ENCODE results near the gene CCDC14.

DNA sequence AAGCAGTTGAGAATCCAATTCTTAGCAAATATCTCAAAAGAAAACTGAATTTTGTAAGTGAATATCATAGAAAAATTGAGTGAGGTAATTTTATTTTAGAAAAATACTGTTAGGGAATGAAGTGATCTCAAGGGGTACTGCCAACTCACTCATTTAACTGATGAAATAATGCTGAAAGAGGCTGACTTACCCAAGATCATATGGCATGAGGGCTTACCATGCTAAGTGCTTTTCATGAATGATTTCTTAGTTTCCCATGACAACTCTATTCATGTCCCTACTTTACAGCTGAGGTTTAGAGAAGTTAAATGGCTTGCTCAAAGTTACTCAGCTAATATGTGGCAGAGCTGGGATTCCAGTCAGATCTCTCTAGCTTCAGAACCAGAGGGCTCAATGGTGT is 30.6 kb downstream of the CCDC14 start:
- TF ChIP-seq, protein P1, sequence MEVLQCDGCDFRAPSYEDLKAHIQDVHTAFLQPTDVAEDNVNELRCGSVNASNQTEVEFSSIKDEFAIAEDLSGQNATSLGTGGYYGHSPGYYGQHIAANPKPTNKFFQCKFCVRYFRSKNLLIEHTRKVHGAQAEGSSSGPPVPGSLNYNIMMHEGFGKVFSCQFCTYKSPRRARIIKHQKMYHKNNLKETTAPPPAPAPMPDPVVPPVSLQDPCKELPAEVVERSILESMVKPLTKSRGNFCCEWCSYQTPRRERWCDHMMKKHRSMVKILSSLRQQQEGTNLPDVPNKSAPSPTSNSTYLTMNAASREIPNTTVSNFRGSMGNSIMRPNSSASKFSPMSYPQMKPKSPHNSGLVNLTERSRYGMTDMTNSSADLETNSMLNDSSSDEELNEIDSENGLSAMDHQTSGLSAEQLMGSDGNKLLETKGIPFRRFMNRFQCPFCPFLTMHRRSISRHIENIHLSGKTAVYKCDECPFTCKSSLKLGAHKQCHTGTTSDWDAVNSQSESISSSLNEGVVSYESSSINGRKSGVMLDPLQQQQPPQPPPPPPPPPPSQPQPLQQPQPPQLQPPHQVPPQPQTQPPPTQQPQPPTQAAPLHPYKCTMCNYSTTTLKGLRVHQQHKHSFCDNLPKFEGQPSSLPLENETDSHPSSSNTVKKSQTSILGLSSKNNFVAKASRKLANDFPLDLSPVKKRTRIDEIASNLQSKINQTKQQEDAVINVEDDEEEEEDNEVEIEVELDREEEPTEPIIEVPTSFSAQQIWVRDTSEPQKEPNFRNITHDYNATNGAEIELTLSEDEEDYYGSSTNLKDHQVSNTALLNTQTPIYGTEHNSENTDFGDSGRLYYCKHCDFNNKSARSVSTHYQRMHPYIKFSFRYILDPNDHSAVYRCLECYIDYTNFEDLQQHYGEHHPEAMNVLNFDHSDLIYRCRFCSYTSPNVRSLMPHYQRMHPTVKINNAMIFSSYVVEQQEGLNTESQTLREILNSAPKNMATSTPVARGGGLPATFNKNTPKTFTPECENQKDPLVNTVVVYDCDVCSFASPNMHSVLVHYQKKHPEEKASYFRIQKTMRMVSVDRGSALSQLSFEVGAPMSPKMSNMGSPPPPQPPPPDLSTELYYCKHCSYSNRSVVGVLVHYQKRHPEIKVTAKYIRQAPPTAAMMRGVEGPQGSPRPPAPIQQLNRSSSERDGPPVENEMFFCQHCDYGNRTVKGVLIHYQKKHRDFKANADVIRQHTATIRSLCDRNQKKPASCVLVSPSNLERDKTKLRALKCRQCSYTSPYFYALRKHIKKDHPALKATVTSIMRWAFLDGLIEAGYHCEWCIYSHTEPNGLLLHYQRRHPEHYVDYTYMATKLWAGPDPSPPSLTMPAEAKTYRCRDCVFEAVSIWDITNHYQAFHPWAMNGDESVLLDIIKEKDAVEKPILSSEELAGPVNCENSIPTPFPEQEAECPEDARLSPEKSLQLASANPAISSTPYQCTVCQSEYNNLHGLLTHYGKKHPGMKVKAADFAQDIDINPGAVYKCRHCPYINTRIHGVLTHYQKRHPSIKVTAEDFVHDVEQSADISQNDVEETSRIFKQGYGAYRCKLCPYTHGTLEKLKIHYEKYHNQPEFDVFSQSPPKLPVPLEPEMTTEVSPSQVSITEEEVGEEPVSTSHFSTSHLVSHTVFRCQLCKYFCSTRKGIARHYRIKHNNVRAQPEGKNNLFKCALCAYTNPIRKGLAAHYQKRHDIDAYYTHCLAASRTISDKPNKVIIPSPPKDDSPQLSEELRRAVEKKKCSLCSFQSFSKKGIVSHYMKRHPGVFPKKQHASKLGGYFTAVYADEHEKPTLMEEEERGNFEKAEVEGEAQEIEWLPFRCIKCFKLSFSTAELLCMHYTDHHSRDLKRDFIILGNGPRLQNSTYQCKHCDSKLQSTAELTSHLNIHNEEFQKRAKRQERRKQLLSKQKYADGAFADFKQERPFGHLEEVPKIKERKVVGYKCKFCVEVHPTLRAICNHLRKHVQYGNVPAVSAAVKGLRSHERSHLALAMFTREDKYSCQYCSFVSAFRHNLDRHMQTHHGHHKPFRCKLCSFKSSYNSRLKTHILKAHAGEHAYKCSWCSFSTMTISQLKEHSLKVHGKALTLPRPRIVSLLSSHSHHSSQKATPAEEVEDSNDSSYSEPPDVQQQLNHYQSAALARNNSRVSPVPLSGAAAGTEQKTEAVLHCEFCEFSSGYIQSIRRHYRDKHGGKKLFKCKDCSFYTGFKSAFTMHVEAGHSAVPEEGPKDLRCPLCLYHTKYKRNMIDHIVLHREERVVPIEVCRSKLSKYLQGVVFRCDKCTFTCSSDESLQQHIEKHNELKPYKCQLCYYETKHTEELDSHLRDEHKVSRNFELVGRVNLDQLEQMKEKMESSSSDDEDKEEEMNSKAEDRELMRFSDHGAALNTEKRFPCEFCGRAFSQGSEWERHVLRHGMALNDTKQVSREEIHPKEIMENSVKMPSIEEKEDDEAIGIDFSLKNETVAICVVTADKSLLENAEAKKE (CRISPR knock-in tag; IDR thresholded peaks at IDR 0.05): no peak
- no peak for TF ChIP-seq EZH2 (IDR thresholded peaks at IDR 0.05; ENCODE audit: low read depth, unreplicated experiment)
- TF ChIP-seq, protein P2, sequence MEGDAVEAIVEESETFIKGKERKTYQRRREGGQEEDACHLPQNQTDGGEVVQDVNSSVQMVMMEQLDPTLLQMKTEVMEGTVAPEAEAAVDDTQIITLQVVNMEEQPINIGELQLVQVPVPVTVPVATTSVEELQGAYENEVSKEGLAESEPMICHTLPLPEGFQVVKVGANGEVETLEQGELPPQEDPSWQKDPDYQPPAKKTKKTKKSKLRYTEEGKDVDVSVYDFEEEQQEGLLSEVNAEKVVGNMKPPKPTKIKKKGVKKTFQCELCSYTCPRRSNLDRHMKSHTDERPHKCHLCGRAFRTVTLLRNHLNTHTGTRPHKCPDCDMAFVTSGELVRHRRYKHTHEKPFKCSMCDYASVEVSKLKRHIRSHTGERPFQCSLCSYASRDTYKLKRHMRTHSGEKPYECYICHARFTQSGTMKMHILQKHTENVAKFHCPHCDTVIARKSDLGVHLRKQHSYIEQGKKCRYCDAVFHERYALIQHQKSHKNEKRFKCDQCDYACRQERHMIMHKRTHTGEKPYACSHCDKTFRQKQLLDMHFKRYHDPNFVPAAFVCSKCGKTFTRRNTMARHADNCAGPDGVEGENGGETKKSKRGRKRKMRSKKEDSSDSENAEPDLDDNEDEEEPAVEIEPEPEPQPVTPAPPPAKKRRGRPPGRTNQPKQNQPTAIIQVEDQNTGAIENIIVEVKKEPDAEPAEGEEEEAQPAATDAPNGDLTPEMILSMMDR (conservative IDR thresholded peaks at IDR 0.05; ENCODE audit: low read depth in 2 of 2): no peak
- no peak for TF ChIP-seq POLR2AphosphoS5 (IDR thresholded peaks at IDR 0.05; ENCODE audit: low read depth)
- TF ChIP-seq EZH2phosphoT487 (IDR thresholded peaks at IDR 0.05; ENCODE audit: unreplicated experiment): no peak
- no peak for TF ChIP-seq JUNB (IDR thresholded peaks at IDR 0.05; ENCODE audit: unreplicated experiment)
- TF ChIP-seq, protein P3, sequence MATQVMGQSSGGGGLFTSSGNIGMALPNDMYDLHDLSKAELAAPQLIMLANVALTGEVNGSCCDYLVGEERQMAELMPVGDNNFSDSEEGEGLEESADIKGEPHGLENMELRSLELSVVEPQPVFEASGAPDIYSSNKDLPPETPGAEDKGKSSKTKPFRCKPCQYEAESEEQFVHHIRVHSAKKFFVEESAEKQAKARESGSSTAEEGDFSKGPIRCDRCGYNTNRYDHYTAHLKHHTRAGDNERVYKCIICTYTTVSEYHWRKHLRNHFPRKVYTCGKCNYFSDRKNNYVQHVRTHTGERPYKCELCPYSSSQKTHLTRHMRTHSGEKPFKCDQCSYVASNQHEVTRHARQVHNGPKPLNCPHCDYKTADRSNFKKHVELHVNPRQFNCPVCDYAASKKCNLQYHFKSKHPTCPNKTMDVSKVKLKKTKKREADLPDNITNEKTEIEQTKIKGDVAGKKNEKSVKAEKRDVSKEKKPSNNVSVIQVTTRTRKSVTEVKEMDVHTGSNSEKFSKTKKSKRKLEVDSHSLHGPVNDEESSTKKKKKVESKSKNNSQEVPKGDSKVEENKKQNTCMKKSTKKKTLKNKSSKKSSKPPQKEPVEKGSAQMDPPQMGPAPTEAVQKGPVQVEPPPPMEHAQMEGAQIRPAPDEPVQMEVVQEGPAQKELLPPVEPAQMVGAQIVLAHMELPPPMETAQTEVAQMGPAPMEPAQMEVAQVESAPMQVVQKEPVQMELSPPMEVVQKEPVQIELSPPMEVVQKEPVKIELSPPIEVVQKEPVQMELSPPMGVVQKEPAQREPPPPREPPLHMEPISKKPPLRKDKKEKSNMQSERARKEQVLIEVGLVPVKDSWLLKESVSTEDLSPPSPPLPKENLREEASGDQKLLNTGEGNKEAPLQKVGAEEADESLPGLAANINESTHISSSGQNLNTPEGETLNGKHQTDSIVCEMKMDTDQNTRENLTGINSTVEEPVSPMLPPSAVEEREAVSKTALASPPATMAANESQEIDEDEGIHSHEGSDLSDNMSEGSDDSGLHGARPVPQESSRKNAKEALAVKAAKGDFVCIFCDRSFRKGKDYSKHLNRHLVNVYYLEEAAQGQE (IDR thresholded peaks at IDR 0.05; ENCODE audit: unreplicated experiment): no peak
- TF ChIP-seq CREB1 (CRISPR knock-in tag; IDR thresholded peaks at IDR 0.05; ENCODE audit: low read depth): no peak
- TF ChIP-seq, protein P4, sequence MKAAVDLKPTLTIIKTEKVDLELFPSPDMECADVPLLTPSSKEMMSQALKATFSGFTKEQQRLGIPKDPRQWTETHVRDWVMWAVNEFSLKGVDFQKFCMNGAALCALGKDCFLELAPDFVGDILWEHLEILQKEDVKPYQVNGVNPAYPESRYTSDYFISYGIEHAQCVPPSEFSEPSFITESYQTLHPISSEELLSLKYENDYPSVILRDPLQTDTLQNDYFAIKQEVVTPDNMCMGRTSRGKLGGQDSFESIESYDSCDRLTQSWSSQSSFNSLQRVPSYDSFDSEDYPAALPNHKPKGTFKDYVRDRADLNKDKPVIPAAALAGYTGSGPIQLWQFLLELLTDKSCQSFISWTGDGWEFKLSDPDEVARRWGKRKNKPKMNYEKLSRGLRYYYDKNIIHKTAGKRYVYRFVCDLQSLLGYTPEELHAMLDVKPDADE (IDR thresholded peaks at IDR 0.05): no peak
- TF ChIP-seq STAT1 (IDR thresholded peaks at IDR 0.05; ENCODE audit: unreplicated experiment): no peak
